Bone marrow (tissue), 2 donors: ENCODE results near the gene TCAP.
"Not testable (repeated sequence)": the region's sequence is repeated elsewhere in the genome, so short reads cannot be mapped to it uniquely, and the experiment has no call there.

Source experiments
- DNase-seq, 2 donors: peaks; one replicate each; lab custom pipeline; 2025; lab: John Stamatoyannopoulos, UW

The TCAP gene

DNA sequence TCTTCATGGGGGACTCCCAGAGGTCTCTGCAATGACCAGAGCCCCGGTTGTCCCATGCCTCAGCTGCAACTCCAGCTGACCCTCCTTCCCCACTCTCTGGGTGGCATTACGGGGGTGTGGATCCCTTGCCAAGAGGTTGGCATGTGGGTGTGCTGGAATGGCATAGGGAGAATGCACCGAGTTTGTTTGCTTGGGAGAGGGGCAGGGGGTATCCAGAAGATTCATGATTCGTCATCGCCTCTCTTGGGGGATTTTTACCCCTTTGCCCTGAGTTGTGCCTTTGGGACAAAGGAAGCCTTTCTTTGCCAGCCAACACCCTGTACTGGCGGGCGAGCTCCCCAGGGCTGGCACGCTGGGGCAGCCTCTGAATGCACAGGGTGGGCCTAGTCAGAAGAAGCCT, 41.2 kb downstream of the TCAP start:
- no peak for DNase-seq

DNA sequence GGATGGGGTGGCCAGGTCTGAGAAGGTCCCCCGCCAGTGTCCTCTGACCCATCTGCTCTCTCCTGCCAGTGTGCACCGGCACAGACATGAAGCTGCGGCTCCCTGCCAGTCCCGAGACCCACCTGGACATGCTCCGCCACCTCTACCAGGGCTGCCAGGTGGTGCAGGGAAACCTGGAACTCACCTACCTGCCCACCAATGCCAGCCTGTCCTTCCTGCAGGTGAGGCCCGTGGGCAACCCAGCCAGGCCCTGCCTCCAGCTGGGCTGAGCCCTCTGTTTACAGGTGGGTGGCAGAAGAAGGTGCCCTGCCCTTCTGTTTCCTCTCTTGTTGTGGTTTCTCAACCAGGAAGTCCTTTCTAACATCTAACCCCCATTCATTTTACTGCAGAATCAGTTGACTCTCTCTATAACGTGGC, 41.8 kb downstream of the TCAP start:
- peak in 1 of 2 donors; percentile 7 for DNase-seq

DNA sequence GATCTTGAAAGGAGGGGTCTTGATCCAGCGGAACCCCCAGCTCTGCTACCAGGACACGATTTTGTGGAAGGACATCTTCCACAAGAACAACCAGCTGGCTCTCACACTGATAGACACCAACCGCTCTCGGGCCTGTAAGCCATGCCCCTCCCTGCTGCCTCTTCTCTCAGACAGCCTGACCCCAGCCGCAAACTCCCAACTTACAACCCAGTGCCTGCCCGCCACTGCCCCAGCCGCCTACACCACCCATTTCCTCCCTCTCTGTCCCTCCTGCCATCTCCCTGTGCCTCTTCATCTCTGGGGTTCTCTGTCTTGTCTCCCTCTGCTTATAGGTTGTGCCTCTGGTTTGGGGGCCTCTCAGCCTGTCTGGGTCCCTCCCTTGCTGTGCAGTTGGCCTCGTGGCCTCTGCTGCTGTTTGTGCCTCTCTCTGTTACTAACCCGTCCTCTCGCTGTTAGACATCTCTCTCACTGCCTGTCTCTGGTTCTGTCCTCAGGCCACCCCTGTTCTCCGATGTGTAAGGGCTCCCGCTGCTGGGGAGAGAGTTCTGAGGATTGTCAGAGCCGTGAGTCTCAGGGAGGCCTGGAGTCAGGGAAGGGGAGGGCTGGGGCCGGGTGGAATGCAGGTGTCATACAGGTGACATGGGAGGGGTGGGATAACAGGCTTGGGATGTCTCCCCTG, 44.3 kb downstream of the TCAP start:
- no peak for DNase-seq

DNA sequence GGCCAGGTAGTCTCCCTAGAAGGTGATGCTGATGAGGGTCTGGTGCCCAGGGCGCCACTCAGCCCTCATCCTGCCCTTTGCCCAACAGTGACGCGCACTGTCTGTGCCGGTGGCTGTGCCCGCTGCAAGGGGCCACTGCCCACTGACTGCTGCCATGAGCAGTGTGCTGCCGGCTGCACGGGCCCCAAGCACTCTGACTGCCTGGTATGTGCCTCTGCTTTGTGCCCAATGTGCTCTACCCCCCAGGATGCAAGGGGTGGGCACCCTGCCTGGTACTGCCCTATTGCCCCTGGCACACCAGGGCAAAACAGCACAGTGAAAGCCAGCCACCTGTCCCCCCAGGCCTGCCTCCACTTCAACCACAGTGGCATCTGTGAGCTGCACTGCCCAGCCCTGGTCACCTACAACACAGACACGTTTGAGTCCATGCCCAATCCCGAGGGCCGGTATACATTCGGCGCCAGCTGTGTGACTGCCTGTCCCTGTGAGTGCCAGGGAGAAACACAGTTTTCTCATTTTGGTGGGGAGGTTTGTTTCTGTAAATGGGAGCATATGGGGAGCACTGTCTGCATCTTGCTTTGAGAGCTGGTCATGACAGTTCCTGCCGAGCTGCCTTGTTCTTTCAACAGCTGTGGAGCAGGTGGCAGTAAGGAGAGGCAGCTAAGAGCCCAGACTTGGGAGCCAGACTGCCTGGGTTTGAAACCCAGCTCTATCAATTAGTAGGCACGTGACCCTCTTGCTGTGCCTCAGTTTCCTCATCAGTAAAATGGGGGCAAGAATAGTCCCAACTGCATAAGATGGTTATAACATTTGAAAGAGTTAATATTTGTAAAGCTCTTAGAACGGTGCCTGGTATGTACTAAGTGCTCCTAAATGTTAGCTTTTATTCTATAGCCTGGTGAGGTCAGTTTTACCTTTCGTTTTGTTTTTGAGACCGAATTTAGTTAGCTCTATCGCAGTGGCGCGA, 45.1 kb downstream of the TCAP start:
- no peak for DNase-seq

DNA sequence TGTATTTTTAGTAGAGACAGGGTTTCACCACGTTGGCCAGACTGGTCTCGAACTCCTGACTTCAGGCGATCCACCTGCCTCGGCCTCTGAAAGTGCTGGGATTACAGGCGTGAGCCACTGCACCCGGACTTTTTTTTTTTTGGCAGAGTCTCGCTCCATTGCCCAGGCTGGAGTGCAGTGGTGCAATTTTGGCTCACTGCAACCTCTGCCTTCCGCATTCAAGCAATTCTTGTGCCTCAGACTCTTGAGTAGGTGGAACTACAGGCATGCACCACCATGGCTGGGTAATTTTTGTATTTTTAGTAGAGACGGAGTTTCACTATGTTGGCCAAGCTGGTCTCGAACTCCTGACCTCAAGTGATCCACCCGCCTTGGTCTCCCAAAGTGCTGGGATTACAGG, 45.9 kb downstream of the TCAP start:
- DNase-seq, result not testable (repeated sequence)

DNA sequence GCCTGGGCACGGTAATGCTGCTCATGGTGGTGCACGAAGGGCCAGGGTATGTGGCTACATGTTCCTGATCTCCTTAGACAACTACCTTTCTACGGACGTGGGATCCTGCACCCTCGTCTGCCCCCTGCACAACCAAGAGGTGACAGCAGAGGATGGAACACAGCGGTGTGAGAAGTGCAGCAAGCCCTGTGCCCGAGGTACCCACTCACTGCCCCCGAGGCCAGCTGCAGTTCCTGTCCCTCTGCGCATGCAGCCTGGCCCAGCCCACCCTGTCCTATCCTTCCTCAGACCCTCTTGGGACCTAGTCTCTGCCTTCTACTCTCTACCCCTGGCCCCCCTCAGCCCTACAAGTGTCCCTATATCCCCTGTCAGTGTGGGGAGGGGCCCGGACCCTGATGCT, 46.7 kb downstream of the TCAP start:
- no peak for DNase-seq

DNA sequence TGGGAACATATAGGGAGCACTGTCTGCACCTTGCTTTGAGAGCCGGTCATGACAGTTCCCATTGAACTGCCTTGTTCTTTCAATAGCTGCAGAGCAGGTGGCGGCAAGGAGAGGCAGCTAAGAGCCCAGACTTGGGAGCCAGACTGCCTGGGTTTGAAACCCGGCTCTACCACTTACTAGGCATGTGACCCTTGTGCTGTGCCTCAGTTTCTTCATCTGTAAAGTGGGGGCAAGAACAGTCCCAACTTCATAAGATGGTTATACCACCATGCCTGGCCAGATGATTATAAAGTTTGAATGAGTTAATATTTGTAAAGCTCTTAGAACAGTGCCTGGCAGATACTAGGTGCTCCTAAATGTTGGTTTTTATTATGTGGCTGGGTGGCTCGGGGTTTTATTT, 49.1 kb downstream of the TCAP start:
- no peak for DNase-seq

DNA sequence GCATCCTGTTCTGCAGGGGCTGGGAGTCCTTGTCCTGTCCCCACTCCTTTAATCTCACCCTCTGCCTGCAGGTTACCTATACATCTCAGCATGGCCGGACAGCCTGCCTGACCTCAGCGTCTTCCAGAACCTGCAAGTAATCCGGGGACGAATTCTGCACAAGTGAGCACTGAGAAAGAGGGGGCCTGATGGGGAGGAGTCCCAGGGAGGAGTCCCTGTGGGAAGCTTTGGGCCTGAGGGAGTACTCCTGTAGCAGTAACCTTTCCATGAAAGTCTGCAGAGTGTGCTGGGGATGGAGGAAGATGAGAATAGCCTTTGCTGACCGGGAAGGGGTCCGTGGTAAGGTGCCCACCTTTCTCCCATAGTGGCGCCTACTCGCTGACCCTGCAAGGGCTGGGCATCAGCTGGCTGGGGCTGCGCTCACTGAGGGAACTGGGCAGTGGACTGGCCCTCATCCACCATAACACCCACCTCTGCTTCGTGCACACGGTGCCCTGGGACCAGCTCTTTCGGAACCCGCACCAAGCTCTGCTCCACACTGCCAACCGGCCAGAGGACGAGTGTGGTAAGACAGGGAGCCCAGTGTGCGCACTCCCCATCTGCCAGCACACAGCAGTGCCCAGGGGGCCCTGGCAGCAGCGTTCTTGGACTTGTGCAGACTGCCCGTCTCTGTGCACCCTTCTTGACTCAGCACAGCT, 50.4 kb downstream of the TCAP start:
- DNase-seq, result no peak
